Left ventricle myocardium inferior (tissue), 1 donor: ENCODE measurements around the gene LEMD1. TPM values are rescaled to one million over a fixed set of nuclear protein-coding genes. Genes with fewer than 3 reads are reported as not detected.

Experiments
- DNase-seq: peaks from one replicate; pipeline ENCODE4 v3.0.0-alpha.2; 2020
- H3K27ac ChIP-seq: fragments of 200-600 bp; replicated peaks from 2 replicates; pipeline ENCODE4 v1.8.0; 2021
- H3K27me3 ChIP-seq: fragments of 200-600 bp; 2 replicates; pipeline ENCODE4 v1.8.0; 2021; ENCODE audit warnings: low read depth
- H3K36me3 ChIP-seq: fragments of 200-600 bp; 2 replicates; pipeline ENCODE4 v1.8.0; 2021
- H3K4me1 ChIP-seq: fragments of 200-600 bp; 2 replicates; pipeline ENCODE4 v1.8.0; 2021
- H3K4me3 ChIP-seq: fragments of 200-600 bp; 2 replicates; pipeline ENCODE4 v1.8.0; 2021; ENCODE audit warnings: mild to moderate bottlenecking, moderate library complexity
- H3K9me3 ChIP-seq: fragments of 200-600 bp; replicated peaks from 2 replicates; pipeline ENCODE4 v1.8.0; 2021
- intact Hi-C: fragments of 100-400 bp; cut with micrococcal nuclease; formaldehyde crosslinking; loops from one replicate; pipeline ENCODE4 v1.11.0; 2022
- total RNA-seq: library from RNA; stranded (reverse); fragmentation: NEBNext Ultra II Directional; extraction: Animal tissue kit (Norgen Biotek cat#: 25700); gene quantifications from one replicate; pipeline ENCODE4 v1.2.1, GENCODE V29; 2021
- TF ChIP-seq, protein P1 (sequence below): fragments of 200-600 bp; IDR thresholded peaks from 2 replicates; pipeline ENCODE4 v1.8.0; 2021; ENCODE audit warnings: antibody characterized with exemption, mild to moderate bottlenecking, borderline replicate concordance
- donor health status: DM: no; HTN: yes; CAD: no; lungs with severe emphysema.

Gene LEMD1
- total RNA-seq, 1 donor from 2014 or later: not detected

DNA sequence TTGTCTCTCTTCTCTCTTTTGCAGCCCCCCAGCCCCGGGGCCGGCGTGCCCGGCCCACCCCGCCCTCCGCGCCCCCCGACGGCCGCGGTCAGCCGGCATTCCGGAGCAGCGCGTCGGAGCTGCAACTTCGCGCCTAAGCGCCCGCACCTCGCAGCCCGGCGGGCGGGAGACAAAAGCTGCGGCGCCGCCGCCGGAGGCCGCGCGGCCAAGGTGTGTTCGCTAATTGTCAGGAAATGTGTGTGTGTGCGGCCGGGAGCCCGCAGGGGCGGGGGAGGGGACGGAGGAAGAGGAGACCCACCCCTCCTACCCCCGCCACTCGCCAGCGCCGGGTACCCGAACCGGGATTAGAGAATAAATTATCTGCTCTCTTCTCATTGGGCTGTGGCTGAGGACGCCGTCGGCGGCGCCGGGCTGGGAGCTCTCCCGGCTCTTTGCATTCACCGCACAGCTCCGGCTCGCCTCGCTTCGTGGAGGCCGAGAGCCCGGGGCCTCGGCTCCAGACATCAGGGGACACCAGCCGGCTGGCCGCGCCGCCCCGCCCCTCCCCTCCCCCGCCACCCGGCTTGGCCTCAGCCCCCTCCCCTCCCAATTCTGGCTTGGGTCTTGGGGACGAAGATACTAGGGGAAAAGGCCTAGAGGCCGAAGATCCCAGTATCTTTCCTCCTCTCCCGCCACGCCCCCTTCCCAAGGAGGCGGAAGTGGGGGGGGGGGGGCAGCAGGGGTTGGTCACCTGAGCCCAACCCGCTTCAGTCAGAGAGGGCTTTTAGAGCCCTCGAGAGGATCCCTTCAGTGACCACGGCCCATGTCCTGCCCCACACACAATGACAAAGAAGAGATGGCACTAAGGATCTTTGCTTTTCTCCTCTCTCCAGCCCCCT, 35.3 kb upstream of the LEMD1 start:
- DNase-seq: no peak
- intact Hi-C loops: no loop called here
- Histone ChIP-seq H3K27me3 (peaks cover 99% of the 10 kb centered on the region), H3K27ac (no peak overlapping the region), H3K36me3 (no peaks in the 10 kb centered on the region), H3K9me3 (no peaks in the 10 kb centered on the region), H3K4me1 (peaks cover 27% of the 10 kb centered on the region), H3K4me3 (peak overlapping the region; percentile 40)
- TF ChIP-seq, protein P1, sequence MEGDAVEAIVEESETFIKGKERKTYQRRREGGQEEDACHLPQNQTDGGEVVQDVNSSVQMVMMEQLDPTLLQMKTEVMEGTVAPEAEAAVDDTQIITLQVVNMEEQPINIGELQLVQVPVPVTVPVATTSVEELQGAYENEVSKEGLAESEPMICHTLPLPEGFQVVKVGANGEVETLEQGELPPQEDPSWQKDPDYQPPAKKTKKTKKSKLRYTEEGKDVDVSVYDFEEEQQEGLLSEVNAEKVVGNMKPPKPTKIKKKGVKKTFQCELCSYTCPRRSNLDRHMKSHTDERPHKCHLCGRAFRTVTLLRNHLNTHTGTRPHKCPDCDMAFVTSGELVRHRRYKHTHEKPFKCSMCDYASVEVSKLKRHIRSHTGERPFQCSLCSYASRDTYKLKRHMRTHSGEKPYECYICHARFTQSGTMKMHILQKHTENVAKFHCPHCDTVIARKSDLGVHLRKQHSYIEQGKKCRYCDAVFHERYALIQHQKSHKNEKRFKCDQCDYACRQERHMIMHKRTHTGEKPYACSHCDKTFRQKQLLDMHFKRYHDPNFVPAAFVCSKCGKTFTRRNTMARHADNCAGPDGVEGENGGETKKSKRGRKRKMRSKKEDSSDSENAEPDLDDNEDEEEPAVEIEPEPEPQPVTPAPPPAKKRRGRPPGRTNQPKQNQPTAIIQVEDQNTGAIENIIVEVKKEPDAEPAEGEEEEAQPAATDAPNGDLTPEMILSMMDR: no peak

- Histone ChIP-seq H3K4me1 (peaks cover 27% of the 10 kb centered on the region), H3K9me3 (no peaks in the 10 kb centered on the region), H3K4me3 (peak overlapping the region; percentile 40), H3K36me3 (no peaks in the 10 kb centered on the region), H3K27ac (no peak overlapping the region), H3K27me3 (peaks cover 99% of the 10 kb centered on the region)
- TF ChIP-seq, protein P1: no peak
- intact Hi-C loops: no loop called here
- no peak for DNase-seq
These were observed 34.6 kb upstream of the LEMD1 start for GRCh38 chr1:205456383-205456867.

- Histone ChIP-seq H3K27ac (no peak within 1 kb of the TSS), H3K27me3 (peaks cover 99% of the 10 kb centered on the region), H3K36me3 (no peaks in the 10 kb centered on the region), H3K4me1 (peaks cover 27% of the 10 kb centered on the region), H3K9me3 (no peaks in the 10 kb centered on the region), H3K4me3 (peak within 1 kb of the TSS; percentile 40)
- TF ChIP-seq, protein P1: no peak
- DNase-seq: no peak
- intact Hi-C loops: no loop called here
These were observed 33.9 kb upstream of the LEMD1 start, which contains the start of gene BLACAT1 for GRCh38 chr1:205455581-205456382. TSS of gene BLACAT1 (minus strand) at chr1:205456045.

DNA sequence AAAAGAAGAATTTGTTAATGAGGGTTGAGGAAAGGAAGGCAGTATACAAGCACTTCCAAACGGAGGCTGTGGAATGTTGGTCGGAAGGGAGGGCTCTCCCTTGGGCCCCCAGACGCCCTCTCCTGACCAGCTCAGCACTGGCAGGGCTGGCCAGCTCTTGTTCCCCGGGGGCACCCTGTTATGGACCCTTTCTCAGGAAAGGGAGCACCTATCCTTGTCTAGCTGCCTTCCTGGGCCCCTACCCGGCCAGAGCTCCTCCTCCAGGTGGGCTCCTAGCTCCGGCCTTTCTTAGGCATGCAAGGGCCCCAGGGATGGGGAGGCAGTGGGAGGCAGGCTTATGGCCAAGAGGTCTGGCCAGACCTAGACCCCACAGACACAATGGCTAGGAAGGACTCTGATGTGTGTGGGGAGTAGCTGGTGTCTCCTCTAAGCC, 33.1 kb upstream of the LEMD1 start:
- TF ChIP-seq, protein P1: peak; percentile 7
- intact Hi-C loops: no loop called here
- Histone ChIP-seq H3K9me3 (no peaks in the 10 kb centered on the region), H3K36me3 (no peaks in the 10 kb centered on the region), H3K4me3 (no peak overlapping the region), H3K27ac (no peak overlapping the region), H3K4me1 (peaks cover 28% of the 10 kb centered on the region), H3K27me3 (peaks cover 100% of the 10 kb centered on the region)
- no peak for DNase-seq

GRCh38 chr1:205453466-205453865, 31.6 kb upstream of the LEMD1 start:
- no peaks in the 10 kb centered on the region for H3K9me3 ChIP-seq
- no peak overlapping the region for H3K4me3 ChIP-seq
- no peaks in the 10 kb centered on the region for H3K36me3 ChIP-seq
- H3K4me1 ChIP-seq: peaks cover 31% of the 10 kb centered on the region
- H3K27me3 ChIP-seq: peaks cover 100% of the 10 kb centered on the region
- intact Hi-C loops: no loop called here
- TF ChIP-seq, protein P1: no peak
- H3K27ac ChIP-seq: no peak overlapping the region
- DNase-seq: no peak
